ENCODE data around the gene SCTR. TPM values are rescaled to one million over a fixed set of nuclear protein-coding genes. Genes with fewer than 3 reads are reported as not detected.

Gene SCTR
- total and polyA plus RNA-seq, 2 of the 8 experiments (the other 6 are each of a cell fraction or from before 2014, with no cell fraction given) = 0.15 TPM; not detected in 1

GRCh38 chr2:119438128-119438656 lies 86.1 kb downstream of the SCTR start:
- CTCF ChIA-PET (ENCODE audit: partially characterized antibody) = interaction anchor here (0.5 to 4.5 kb wide), 5 partner anchors 21 to 528 kb away, joined by 3 to 22 read pairs (median 3); no protein-coding TSS in a partner anchor
- no peaks in the 10 kb centered on the region for H3K36me3 ChIP-seq (ENCODE audit: control insufficient read depth in 2 of 4, insufficient read depth in 4 of 4, low read length in 3 of 4)
- no peak overlapping the region for H4K5ac ChIP-seq (ENCODE audit: insufficient read length, low read depth, low read length)
- no peak overlapping the region for H4K91ac ChIP-seq (replicated peaks; ENCODE audit: insufficient read length, low read length)
- TF ChIP-seq RBBP5 (IDR thresholded peaks at IDR 0.05; ENCODE audit: borderline replicate concordance, low read depth, low read length) = no peak
- no peak overlapping the region for H3K14ac ChIP-seq (ENCODE audit: insufficient read length)
- no peak overlapping the region for H2BK5ac ChIP-seq (ENCODE audit: low read depth, low read length)
- no peak overlapping the region for H3K4me2 ChIP-seq (ENCODE audit: insufficient read depth in 1 of 2, low read depth in 2 of 2, low read length in 2 of 2)
- H3K79me1 ChIP-seq (ENCODE audit: low read depth, low read length) = no peaks in the 10 kb centered on the region
- H3K4me1 ChIP-seq (replicated peaks in 1 of 4; ENCODE audit: control insufficient read depth in 3 of 4, insufficient read depth in 4 of 4, low read length in 3 of 4) = peaks cover 0 to 11% (median 7%) of the 10 kb centered on the region in 4 experiments; a peak in 6 of 7 replicates
- WGBS, 2 experiments (ENCODE audit: extremely low coverage in 1 of 2, insufficient coverage in 1 of 2, insufficient read length in 1 of 2, insufficient replicate concordance in 2 of 2, low coverage in 1 of 2, low lambda C conversion rate in 2 of 2, missing lambda C conversion rate in 1 of 2) = 87% methylated on average over 6 of the region's 6 CpGs; no CpG with 5 or more reads in 1 of the 2 experiments
- no peak overlapping the region for H2BK120ac ChIP-seq (replicated peaks; ENCODE audit: low read depth, low read length)
- peaks cover 5% of the 10 kb centered on the region in 2 experiments for H4K20me1 ChIP-seq (replicated peaks in 1 of 2; ENCODE audit: control insufficient read depth in 1 of 2, insufficient read depth in 2 of 2, low read length in 2 of 2)
- H2BK20ac ChIP-seq (ENCODE audit: low read length) = no peak overlapping the region
- H3K4me3 ChIP-seq (ENCODE audit: extremely low read depth in 1 of 4, insufficient read depth in 2 of 4, low read depth in 3 of 4, low read length in 4 of 4) = no peak overlapping the region
- H3K9me3 ChIP-seq (ENCODE audit: insufficient read depth in 2 of 2, low read depth in 1 of 2, low read length in 1 of 2) = no peaks in the 10 kb centered on the region
- H2AK5ac ChIP-seq (ENCODE audit: low read depth, low read length) = no peak overlapping the region
- no peak overlapping the region for H3K56ac ChIP-seq (replicated peaks; ENCODE audit: insufficient read length, low read depth, low read length)
- H4K8ac ChIP-seq (ENCODE audit: extremely low read depth, insufficient read depth, low read length) = no peak overlapping the region
- H3K9ac ChIP-seq (replicated peaks in 1 of 4; ENCODE audit: extremely low read depth in 1 of 4, low read depth in 3 of 4, low read length in 3 of 4) = no peak overlapping the region
- H3K79me2 ChIP-seq (ENCODE audit: control insufficient read depth in 1 of 2, insufficient read depth in 2 of 2, low read length in 2 of 2) = no peaks in the 10 kb centered on the region; a peak in 1 of 4 replicates
- no peaks in the 10 kb centered on the region; a peak in 1 of 7 replicates for H3K27me3 ChIP-seq (replicated peaks in 1 of 4; ENCODE audit: control insufficient read depth in 3 of 4, extremely low read depth in 1 of 4, insufficient read depth in 3 of 4, low read length in 3 of 4)
- no peak overlapping the region for H3K27ac ChIP-seq (ENCODE audit: low read depth, low read length)
- H3K18ac ChIP-seq (ENCODE audit: extremely low read depth, low read length) = no peak overlapping the region
- H3K23ac ChIP-seq (ENCODE audit: insufficient read length) = no peak overlapping the region
- POLR2A ChIA-PET (ENCODE audit: partially characterized antibody) = interaction anchor here (1.1 kb wide), 1 partner anchor 12 kb away, joined by 3 read pairs; no protein-coding TSS in a partner anchor
- DNase-seq (ENCODE audit: low read depth in 1 of 2, low spot score in 2 of 2) (no peak), FAIRE-seq (no peak)
- H3K23me2 ChIP-seq (ENCODE audit: low read depth, low read length) = no peaks in the 10 kb centered on the region; the same call in 1 of the 2 replicates
- no peak overlapping the region for H2AFZ ChIP-seq (ENCODE audit: low read length)
- H2BK12ac ChIP-seq (ENCODE audit: low read depth, low read length) = no peak overlapping the region
- H2BK15ac ChIP-seq (ENCODE audit: low read length) = no peak overlapping the region
- H3K4ac ChIP-seq (replicated peaks; ENCODE audit: insufficient read length, low read depth, low read length) = no peak overlapping the region

All from H1 (cell line).